ENCODE results near the gene CCDC93.

- TF ChIP-seq BHLHE40 (IDR thresholded peaks at IDR 0.05; ENCODE audit: borderline replicate concordance) (no peak), ARNT (IDR thresholded peaks at IDR 0.05) (no peak)
- TF ChIP-seq, protein P1, sequence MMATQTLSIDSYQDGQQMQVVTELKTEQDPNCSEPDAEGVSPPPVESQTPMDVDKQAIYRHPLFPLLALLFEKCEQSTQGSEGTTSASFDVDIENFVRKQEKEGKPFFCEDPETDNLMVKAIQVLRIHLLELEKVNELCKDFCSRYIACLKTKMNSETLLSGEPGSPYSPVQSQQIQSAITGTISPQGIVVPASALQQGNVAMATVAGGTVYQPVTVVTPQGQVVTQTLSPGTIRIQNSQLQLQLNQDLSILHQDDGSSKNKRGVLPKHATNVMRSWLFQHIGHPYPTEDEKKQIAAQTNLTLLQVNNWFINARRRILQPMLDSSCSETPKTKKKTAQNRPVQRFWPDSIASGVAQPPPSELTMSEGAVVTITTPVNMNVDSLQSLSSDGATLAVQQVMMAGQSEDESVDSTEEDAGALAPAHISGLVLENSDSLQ (IDR thresholded peaks at IDR 0.05) = no peak
These were observed 64.1 kb downstream of the CCDC93 start for GRCh38 chr2:117949806-117950205.

All from HEK293T (cell line).